ENCODE measurements around the gene MMP24OS. TPM values are rescaled to one million over a fixed set of nuclear protein-coding genes. Genes with fewer than 3 reads are reported as not detected.

MMP24OS gene
- total RNA-seq, 6 donors from 2014 or later: 27.8 to 145 (median 42.6) TPM

DNA sequence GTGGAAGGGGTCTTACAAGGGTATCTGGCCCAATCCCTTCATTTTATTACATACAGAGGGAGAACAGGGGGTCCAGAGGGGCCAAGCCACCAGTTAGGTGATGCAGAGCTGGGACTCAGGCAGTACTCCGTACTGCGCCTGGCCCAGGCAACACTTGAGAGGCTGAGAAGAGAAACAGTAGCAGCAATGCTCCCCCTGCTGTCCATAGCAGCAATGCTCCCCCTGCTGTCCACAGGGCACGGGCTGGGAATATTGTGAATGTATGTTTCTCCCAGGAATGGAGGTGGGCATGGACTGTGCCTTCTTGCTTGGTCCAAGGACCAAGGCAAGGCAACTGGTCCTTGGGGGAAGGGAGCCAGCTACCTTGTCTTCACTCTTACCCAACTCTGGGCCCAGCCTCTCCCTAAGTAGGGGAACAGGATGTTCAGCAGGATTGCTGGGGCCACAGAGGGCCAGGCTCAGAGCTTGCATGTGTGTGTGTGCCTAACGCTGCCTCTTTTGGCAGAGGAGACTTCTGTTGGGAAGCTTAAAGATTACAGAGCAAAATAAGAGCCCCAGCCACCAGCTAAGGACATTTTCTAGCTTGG is 29.1 kb upstream of the MMP24OS start:
- H3K36me3 ChIP-seq: peaks cover 0 to 6% (median 5%) of the 10 kb centered on the region in 4 donors
- H3K4me1 ChIP-seq: peaks cover 12 to 22% (median 17%) of the 10 kb centered on the region in 4 donors
- 25 to 52% methylated on average over 4 of the region's 4 CpGs for WGBS, 2 donors
- no peak for TF ChIP-seq EP300 (IDR thresholded peaks at IDR 0.05)
- TF ChIP-seq, protein P1, sequence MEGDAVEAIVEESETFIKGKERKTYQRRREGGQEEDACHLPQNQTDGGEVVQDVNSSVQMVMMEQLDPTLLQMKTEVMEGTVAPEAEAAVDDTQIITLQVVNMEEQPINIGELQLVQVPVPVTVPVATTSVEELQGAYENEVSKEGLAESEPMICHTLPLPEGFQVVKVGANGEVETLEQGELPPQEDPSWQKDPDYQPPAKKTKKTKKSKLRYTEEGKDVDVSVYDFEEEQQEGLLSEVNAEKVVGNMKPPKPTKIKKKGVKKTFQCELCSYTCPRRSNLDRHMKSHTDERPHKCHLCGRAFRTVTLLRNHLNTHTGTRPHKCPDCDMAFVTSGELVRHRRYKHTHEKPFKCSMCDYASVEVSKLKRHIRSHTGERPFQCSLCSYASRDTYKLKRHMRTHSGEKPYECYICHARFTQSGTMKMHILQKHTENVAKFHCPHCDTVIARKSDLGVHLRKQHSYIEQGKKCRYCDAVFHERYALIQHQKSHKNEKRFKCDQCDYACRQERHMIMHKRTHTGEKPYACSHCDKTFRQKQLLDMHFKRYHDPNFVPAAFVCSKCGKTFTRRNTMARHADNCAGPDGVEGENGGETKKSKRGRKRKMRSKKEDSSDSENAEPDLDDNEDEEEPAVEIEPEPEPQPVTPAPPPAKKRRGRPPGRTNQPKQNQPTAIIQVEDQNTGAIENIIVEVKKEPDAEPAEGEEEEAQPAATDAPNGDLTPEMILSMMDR (IDR thresholded peaks at IDR 0.05): peak; percentile 32 to 65 (median 50)
- TF ChIP-seq POLR2A (IDR thresholded peaks at IDR 0.05): no peak
- TF ChIP-seq POLR2AphosphoS5 (IDR thresholded peaks at IDR 0.05): peak in 1 of 2 donors; percentile 14
- no peaks in the 10 kb centered on the region for H3K9me3 ChIP-seq
- DNase-seq: peak in 1 of 2 donors; percentile 39
- no peak overlapping the region for H3K4me3 ChIP-seq
- ATAC-seq (ENCODE audit: low FRiP score in 2 of 2): peak; percentile 45 to 76
- no peaks in the 10 kb centered on the region for H3K27me3 ChIP-seq
- peak overlapping the region in 2 of 4 donors; percentile 22 to 31 for H3K27ac ChIP-seq

DNA sequence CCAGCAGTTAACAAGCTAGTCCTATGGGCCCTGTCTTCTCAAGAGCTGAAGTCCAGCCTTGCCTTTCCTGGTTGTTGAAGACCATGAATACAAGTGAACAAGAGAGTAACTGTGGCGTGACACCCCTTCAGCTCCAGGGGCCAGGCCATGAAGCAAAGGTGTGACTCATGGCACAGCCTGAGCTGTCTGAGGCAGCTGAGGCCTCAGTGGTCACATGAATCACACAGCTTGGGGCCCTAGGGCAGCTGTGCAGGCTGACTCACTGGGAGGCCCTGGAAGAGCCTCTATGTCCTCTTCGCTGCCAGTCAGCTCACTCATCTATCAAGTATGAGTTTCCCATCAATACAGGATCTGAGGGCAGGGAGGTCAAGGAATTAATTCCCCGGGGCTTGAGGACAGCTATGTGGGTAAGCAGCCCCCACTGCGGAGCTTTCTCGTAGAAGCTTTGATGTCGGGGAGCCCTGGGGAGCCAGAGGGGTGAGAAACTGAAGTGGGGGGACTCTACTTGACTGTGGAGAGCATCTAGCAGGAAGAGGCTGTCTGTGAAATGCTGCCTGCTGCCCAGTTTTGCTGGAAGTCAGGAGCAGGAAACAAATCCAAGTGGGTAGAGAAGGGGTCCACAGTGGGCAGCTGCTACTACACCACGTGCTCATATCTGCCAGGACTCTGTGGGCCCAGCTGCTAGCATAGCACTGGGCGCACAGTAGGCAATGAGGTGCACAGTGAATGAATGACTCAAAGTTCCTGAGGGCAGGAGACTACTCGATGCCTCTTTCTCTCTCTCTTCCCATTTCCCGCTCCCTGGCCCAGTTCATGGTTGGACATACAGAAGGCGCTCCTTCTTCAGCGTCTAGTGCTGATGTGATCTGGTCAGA is 28.0 kb upstream of the MMP24OS start:
- H3K4me3 ChIP-seq: no peak overlapping the region
- 90 to 94% methylated on average over 11 to 12 of the region's 12 CpGs for WGBS, 2 donors
- peaks cover 12 to 22% (median 17%) of the 10 kb centered on the region in 4 donors for H3K4me1 ChIP-seq
- ATAC-seq (ENCODE audit: low FRiP score in 2 of 2) (peak; percentile 41 to 89), DNase-seq (peak in 1 of 2 donors; percentile 50)
- H3K27me3 ChIP-seq: no peaks in the 10 kb centered on the region
- peak overlapping the region in 1 of 4 donors; percentile 6 for H3K27ac ChIP-seq
- H3K9me3 ChIP-seq: no peaks in the 10 kb centered on the region
- H3K36me3 ChIP-seq: peaks cover 0 to 6% (median 5%) of the 10 kb centered on the region in 4 donors
- TF ChIP-seq, protein P1 (IDR thresholded peaks at IDR 0.05): no peak
- TF ChIP-seq EP300 (IDR thresholded peaks at IDR 0.05) (no peak), POLR2A (IDR thresholded peaks at IDR 0.05) (no peak), POLR2AphosphoS5 (IDR thresholded peaks at IDR 0.05) (peak in 1 of 2 donors; percentile 29)

DNA sequence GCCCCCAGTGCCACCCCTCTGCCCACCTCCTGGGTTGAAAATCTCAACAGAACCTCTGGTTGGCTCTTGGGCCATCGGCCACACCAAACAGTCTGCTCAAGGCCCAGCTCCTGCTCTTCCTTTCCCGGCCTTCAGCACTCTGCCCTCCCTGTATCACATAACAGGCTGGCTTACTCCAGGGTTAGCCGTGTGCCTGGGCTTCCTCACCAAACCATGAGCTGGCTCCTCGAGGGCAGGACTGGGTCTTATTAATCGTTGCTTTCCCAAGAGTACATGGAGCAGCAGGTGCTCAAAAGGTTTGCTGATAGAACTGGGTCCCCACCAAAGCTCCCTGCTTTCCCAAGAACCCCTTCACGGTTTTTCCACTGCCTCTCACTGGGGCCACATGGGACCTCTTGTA is 27.0 kb upstream of the MMP24OS start:
- Histone ChIP-seq H3K36me3 (peaks cover 0 to 6% (median 5%) of the 10 kb centered on the region in 4 donors), H3K27ac (no peak overlapping the region), H3K9me3 (no peaks in the 10 kb centered on the region), H3K4me3 (no peak overlapping the region), H3K4me1 (peaks cover 12 to 22% (median 17%) of the 10 kb centered on the region in 4 donors), H3K27me3 (no peaks in the 10 kb centered on the region)
- 94 to 98% methylated on average over 5 to 6 of the region's 6 CpGs for WGBS, 2 donors
- ATAC-seq (ENCODE audit: low FRiP score in 2 of 2) (no peak), DNase-seq (no peak)
- TF ChIP-seq POLR2AphosphoS5 (IDR thresholded peaks at IDR 0.05) (no peak), EP300 (IDR thresholded peaks at IDR 0.05) (no peak)
- TF ChIP-seq, protein P1 (IDR thresholded peaks at IDR 0.05): no peak

DNA sequence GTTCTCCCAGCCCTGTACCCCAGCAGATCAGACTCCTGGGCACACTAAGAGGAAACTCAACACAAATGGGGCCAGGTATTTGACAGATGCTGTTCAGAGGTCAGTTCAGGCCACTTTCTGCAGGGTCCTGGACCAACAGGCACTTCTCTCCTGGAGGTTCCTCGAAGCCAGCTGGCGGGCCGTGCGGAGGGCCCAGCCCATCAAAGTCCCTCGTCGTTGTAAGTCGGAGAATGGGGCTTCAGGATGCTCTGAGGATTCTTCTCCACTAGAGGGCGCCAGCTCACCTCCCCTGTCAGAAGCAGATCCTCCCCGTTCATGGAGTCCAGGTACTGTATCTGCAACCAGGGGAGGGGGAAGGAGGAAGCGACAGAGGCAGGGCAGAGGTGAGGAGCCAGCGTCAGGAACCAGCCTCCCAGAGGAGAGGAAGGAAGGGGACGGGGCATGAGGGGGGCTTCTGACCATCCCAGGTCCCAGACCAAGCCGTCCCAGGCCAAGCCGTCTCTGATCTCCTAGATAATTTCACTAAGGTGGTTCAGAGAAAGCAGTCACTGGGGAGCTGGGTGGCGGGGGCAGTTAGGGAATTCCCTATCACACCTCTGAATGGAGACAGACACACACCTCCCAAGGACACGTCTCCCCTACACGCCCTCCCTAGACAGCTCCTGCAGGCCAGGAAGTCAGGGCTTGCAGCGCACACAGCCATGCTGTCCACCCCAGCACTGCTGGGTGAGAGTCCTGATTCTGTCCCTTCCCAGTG is 26.0 kb upstream of the MMP24OS start:
- no peaks in the 10 kb centered on the region for H3K9me3 ChIP-seq
- no peak overlapping the region for H3K27ac ChIP-seq
- DNase-seq: peak; percentile 81 to 85
- H3K36me3 ChIP-seq: peaks cover 0 to 6% (median 5%) of the 10 kb centered on the region in 4 donors
- no peaks in the 10 kb centered on the region for H3K27me3 ChIP-seq
- H3K4me1 ChIP-seq: peaks cover 12 to 22% (median 17%) of the 10 kb centered on the region in 4 donors
- no peak overlapping the region for H3K4me3 ChIP-seq
- TF ChIP-seq EP300 (IDR thresholded peaks at IDR 0.05) (no peak), POLR2AphosphoS5 (IDR thresholded peaks at IDR 0.05) (no peak), POLR2A (IDR thresholded peaks at IDR 0.05) (no peak)
- TF ChIP-seq, protein P1 (IDR thresholded peaks at IDR 0.05): peak; percentile 84 to 90 (median 84)
- WGBS, 2 donors: 32 to 38% methylated on average over 12 to 18 of the region's 18 CpGs
- peak; percentile 78 to 81 for ATAC-seq (ENCODE audit: low FRiP score in 2 of 2)
